ENCODE results near the gene KCNN2. TPM values are rescaled to one million over a fixed set of nuclear protein-coding genes. Genes with fewer than 3 reads are reported as not detected.

KCNN2 gene
- total RNA-seq, 1 donor from 2014 or later, result 2.4 TPM

GRCh38 chr5:114449860-114450421 is 88.1 kb downstream of the KCNN2 start:
- H3K4me3 Mint-ChIP-seq (ENCODE audit: unreplicated experiment), result no peak overlapping the region
- no peaks in the 10 kb centered on the region for H3K27me3 Mint-ChIP-seq (ENCODE audit: unreplicated experiment)
- peak; percentile 74 for DNase-seq (ENCODE audit: low spot score)
- no peaks in the 10 kb centered on the region for H3K36me3 Mint-ChIP-seq (ENCODE audit: low read depth, unreplicated experiment)
- H3K4me1 Mint-ChIP-seq (ENCODE audit: unreplicated experiment), result peaks cover 2% of the 10 kb centered on the region
- peak; percentile 65 for TF ChIP-seq CTCF (IDR thresholded peaks at IDR 0.05; ENCODE audit: unreplicated experiment)
- no peaks in the 10 kb centered on the region for H3K9me3 Mint-ChIP-seq (ENCODE audit: unreplicated experiment)
- H3K27ac Mint-ChIP-seq (ENCODE audit: unreplicated experiment), result no peak overlapping the region

- Mint-ChIP-seq H3K9me3 (ENCODE audit: unreplicated experiment) (no peaks in the 10 kb centered on the region), H3K27ac (ENCODE audit: unreplicated experiment) (peak overlapping the region; percentile 43), H3K4me1 (ENCODE audit: unreplicated experiment) (peaks cover 2% of the 10 kb centered on the region), H3K27me3 (ENCODE audit: unreplicated experiment) (no peaks in the 10 kb centered on the region), H3K4me3 (ENCODE audit: unreplicated experiment) (no peak overlapping the region), H3K36me3 (ENCODE audit: low read depth, unreplicated experiment) (no peaks in the 10 kb centered on the region)
- DNase-seq (ENCODE audit: low spot score), result no peak
- no peak for TF ChIP-seq CTCF (IDR thresholded peaks at IDR 0.05; ENCODE audit: unreplicated experiment)
These were observed 88.6 kb downstream of the KCNN2 start for GRCh38 chr5:114450437-114450836.

- TF ChIP-seq CTCF (IDR thresholded peaks at IDR 0.05; ENCODE audit: unreplicated experiment), result no peak
- no peak overlapping the region for H3K4me3 Mint-ChIP-seq (ENCODE audit: unreplicated experiment)
- H3K36me3 Mint-ChIP-seq (ENCODE audit: low read depth, unreplicated experiment), result no peaks in the 10 kb centered on the region
- peaks cover 10% of the 10 kb centered on the region for H3K4me1 Mint-ChIP-seq (ENCODE audit: unreplicated experiment)
- no peaks in the 10 kb centered on the region for H3K9me3 Mint-ChIP-seq (ENCODE audit: unreplicated experiment)
- DNase-seq (ENCODE audit: low spot score), result no peak
- H3K27me3 Mint-ChIP-seq (ENCODE audit: unreplicated experiment), result peaks cover 4% of the 10 kb centered on the region
- H3K27ac Mint-ChIP-seq (ENCODE audit: unreplicated experiment), result no peak overlapping the region
These were observed 96.9 kb downstream of the KCNN2 start for GRCh38 chr5:114458726-114459125.

GRCh38 chr5:114467171-114467570 is 105.3 kb downstream of the KCNN2 start:
- Mint-ChIP-seq H3K27ac (ENCODE audit: unreplicated experiment) (no peak overlapping the region), H3K36me3 (ENCODE audit: low read depth, unreplicated experiment) (no peaks in the 10 kb centered on the region), H3K4me1 (ENCODE audit: unreplicated experiment) (no peaks in the 10 kb centered on the region), H3K9me3 (ENCODE audit: unreplicated experiment) (no peaks in the 10 kb centered on the region), H3K4me3 (ENCODE audit: unreplicated experiment) (no peak overlapping the region), H3K27me3 (ENCODE audit: unreplicated experiment) (no peaks in the 10 kb centered on the region)
- TF ChIP-seq CTCF (IDR thresholded peaks at IDR 0.05; ENCODE audit: unreplicated experiment), result no peak
- no peak for DNase-seq (ENCODE audit: low spot score)

- H3K36me3 Mint-ChIP-seq (ENCODE audit: low read depth, unreplicated experiment), result no peaks in the 10 kb centered on the region
These were observed 105.9 kb downstream of the KCNN2 start for GRCh38 chr5:114467729-114468128.

More at GRCh38 chr5:114467729-114468128, 105.9 kb downstream of the KCNN2 start:
- Mint-ChIP-seq H3K4me1 (ENCODE audit: unreplicated experiment) (no peaks in the 10 kb centered on the region), H3K27me3 (ENCODE audit: unreplicated experiment) (no peaks in the 10 kb centered on the region), H3K9me3 (ENCODE audit: unreplicated experiment) (no peaks in the 10 kb centered on the region), H3K27ac (ENCODE audit: unreplicated experiment) (no peak overlapping the region), H3K4me3 (ENCODE audit: unreplicated experiment) (no peak overlapping the region)
- TF ChIP-seq CTCF (IDR thresholded peaks at IDR 0.05; ENCODE audit: unreplicated experiment), result no peak
- no peak for DNase-seq (ENCODE audit: low spot score)
